ENCODE measurements around the gene PLP2. TPM values are rescaled to one million over a fixed set of nuclear protein-coding genes. Genes with fewer than 3 reads are reported as not detected.

Gene PLP2
- total and polyA plus RNA-seq, 8 donors = 36.0 to 126 (median 119) TPM

DNA sequence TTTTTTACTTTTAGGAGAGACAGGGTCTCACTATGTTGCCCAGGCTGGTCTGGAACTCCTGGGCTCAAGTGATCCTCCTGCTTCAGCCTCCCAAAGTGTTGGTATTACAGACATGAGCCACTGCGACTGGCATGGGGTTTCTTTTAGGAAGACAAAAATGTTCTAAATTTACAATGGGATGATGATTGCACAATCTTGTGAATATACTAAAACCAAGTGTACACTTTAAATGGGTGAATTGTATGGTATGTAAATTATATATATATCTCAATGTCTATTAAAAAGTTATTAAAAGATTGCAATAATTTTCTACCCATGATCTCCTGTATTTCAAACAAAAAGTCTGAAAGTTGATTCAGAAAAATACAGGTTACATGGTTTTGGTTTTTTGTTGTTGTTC is 18.2 kb upstream of the PLP2 start:
- Histone ChIP-seq H3K4me1 (peaks cover 0 to 5% (median 0%) of the 10 kb centered on the region in 3 donors), H3K27me3 (no peaks in the 10 kb centered on the region), H3K9me3 (no peaks in the 10 kb centered on the region), H3K27ac (no peak overlapping the region), H3K36me3 (no peaks in the 10 kb centered on the region), H3K4me3 (no peak overlapping the region)
- intact Hi-C loops (cut with DNase I) = no loop called here
- ATAC-seq = no peak
- FAIRE-seq = peak; percentile 84
- TF ChIP-seq, protein P1, sequence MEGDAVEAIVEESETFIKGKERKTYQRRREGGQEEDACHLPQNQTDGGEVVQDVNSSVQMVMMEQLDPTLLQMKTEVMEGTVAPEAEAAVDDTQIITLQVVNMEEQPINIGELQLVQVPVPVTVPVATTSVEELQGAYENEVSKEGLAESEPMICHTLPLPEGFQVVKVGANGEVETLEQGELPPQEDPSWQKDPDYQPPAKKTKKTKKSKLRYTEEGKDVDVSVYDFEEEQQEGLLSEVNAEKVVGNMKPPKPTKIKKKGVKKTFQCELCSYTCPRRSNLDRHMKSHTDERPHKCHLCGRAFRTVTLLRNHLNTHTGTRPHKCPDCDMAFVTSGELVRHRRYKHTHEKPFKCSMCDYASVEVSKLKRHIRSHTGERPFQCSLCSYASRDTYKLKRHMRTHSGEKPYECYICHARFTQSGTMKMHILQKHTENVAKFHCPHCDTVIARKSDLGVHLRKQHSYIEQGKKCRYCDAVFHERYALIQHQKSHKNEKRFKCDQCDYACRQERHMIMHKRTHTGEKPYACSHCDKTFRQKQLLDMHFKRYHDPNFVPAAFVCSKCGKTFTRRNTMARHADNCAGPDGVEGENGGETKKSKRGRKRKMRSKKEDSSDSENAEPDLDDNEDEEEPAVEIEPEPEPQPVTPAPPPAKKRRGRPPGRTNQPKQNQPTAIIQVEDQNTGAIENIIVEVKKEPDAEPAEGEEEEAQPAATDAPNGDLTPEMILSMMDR (IDR thresholded peaks at IDR 0.05) = no peak
- DNase-seq = no peak
- 77 to 94% methylated on average over 1 of the region's 1 CpG for WGBS, 2 donors

DNA sequence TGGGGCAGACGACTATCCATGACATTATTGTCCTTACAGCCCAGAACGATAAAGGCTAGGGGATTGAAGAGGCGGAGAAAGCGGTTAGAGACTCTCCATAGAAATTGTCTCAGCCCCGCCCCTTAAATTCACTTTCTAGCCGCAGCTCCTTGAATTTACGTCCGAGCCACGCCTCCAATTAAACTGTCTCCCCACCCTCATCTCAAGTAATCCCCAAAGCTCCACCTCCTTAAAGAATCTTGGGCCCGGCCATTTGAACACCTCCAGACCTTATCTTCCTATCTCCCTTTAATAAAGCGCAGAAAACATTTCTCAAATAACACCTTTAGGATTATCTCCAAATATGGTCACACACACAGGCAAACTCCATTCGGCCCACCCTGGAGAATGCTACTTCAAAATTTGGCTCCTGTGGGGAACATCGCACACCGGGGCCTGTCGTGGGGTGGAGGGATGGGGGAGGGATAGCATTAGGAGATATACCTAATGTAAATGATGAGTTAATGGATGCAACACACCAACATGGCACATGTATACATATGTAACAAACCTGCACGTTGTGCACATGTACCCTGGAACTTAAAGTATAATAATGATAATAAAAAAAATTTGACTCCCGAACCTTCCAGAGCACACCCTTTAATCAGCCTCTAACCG is 16.3 kb upstream of the PLP2 start:
- no peaks in the 10 kb centered on the region for H3K27me3 ChIP-seq
- intact Hi-C loops (cut with DNase I) = no loop called here
- peak overlapping the region; percentile 60 to 96 (median 80) for H3K27ac ChIP-seq
- TF ChIP-seq, protein P1 (IDR thresholded peaks at IDR 0.05) = no peak
- DNase-seq = peak in 2 of 6 donors; percentile 29 to 61
- ATAC-seq = peak; percentile 21 to 59 (median 42)
- no peaks in the 10 kb centered on the region for H3K4me1 ChIP-seq
- FAIRE-seq = peak; percentile 39
- WGBS, 2 donors = 7 to 41% methylated on average over 18 of the region's 18 CpGs
- H3K36me3 ChIP-seq = no peaks in the 10 kb centered on the region
- H3K4me3 ChIP-seq = peak overlapping the region in 3 of 4 donors; percentile 18 to 41 (median 37)
- H3K9me3 ChIP-seq = no peaks in the 10 kb centered on the region

GRCh38 chrX:49155900-49156837 is 15.5 kb upstream of the PLP2 start:
- Histone ChIP-seq H3K4me3 (peak overlapping the region in 3 of 4 donors; percentile 18 to 41 (median 37)), H3K36me3 (no peaks in the 10 kb centered on the region), H3K27me3 (no peaks in the 10 kb centered on the region), H3K9me3 (no peaks in the 10 kb centered on the region), H3K27ac (peak overlapping the region; percentile 60 to 96 (median 80)), H3K4me1 (no peaks in the 10 kb centered on the region)
- TF ChIP-seq, protein P1 (IDR thresholded peaks at IDR 0.05) = peak; percentile 25 to 61 (median 48)
- intact Hi-C loops (cut with DNase I) = no loop called here
- FAIRE-seq (no peak), DNase-seq (peak; percentile 84 to 94 (median 89)), ATAC-seq (peak; percentile 93 to 96 (median 96))
- 2 to 37% methylated on average over 54 to 65 of the region's 65 CpGs for WGBS, 2 donors

- H3K4me3 ChIP-seq = no peak overlapping the region
- H3K4me1 ChIP-seq = no peaks in the 10 kb centered on the region
- no peak for ATAC-seq
- H3K27ac ChIP-seq = no peak overlapping the region
- WGBS, 2 donors = 71 to 74% methylated on average over 24 of the region's 25 CpGs
- H3K9me3 ChIP-seq = no peaks in the 10 kb centered on the region
- intact Hi-C loops (cut with DNase I) = no loop called here
- no peak for FAIRE-seq
- DNase-seq = peak in 1 of 6 donors; percentile 69
- TF ChIP-seq, protein P1 (IDR thresholded peaks at IDR 0.05) = no peak
- no peaks in the 10 kb centered on the region for H3K27me3 ChIP-seq
- H3K36me3 ChIP-seq = no peaks in the 10 kb centered on the region
Measured at GRCh38 chrX:49157194-49157593, 14.5 kb upstream of the PLP2 start.
